ENCODE measurements around the gene CBX6.

CBX6 gene

GRCh38 chr22:38852522-38852921 is 19.5 kb downstream of the CBX6 start:
- no peak overlapping the region for H3K9ac ChIP-seq (ENCODE audit: low read depth, low read length)
- ATAC-seq (ENCODE audit: insufficient read depth, low read depth) = no peak
- TF ChIP-seq CTCF (IDR thresholded peaks at IDR 0.05; ENCODE audit: borderline replicate concordance, extremely low read depth, low read length, poor library complexity, severe bottlenecking) (no peak), EZH2 (IDR thresholded peaks at IDR 0.05; ENCODE audit: borderline replicate concordance, low read depth, low read length, severe bottlenecking) (no peak)
- no peak overlapping the region for H3K27ac ChIP-seq (ENCODE audit: low read length)
- H3K27me3 ChIP-seq (ENCODE audit: insufficient read depth, low read length, poor library complexity) = peaks cover 17% of the 10 kb centered on the region
- no peak overlapping the region for H3K4me3 ChIP-seq (ENCODE audit: low read depth in 1 of 2, low read length in 2 of 2)
- DNase-seq = no peak
- H3K9me3 ChIP-seq (ENCODE audit: insufficient read depth, low read length, severe bottlenecking) = no peaks in the 10 kb centered on the region
- no peaks in the 10 kb centered on the region for H3K36me3 ChIP-seq (ENCODE audit: insufficient read depth, low read length)
- no peaks in the 10 kb centered on the region for H3K79me2 ChIP-seq (ENCODE audit: insufficient read depth, low read length)
- H4K20me1 ChIP-seq (ENCODE audit: insufficient read depth, low read length) = peaks cover 18% of the 10 kb centered on the region
- H3K4me2 ChIP-seq (ENCODE audit: insufficient read depth, low read length) = no peak overlapping the region
- H3K4me1 ChIP-seq (ENCODE audit: insufficient read depth, low read length) = no peaks in the 10 kb centered on the region
- H2AFZ ChIP-seq (ENCODE audit: low read depth, low read length) = no peak overlapping the region

- ATAC-seq (ENCODE audit: insufficient read depth, low read depth) = no peak
- Histone ChIP-seq H3K4me1 (ENCODE audit: insufficient read depth, low read length) (no peaks in the 10 kb centered on the region), H3K4me3 (ENCODE audit: low read depth in 1 of 2, low read length in 2 of 2) (no peak overlapping the region), H3K27ac (ENCODE audit: low read length) (no peak overlapping the region), H4K20me1 (ENCODE audit: insufficient read depth, low read length) (peaks cover 19% of the 10 kb centered on the region), H3K4me2 (ENCODE audit: insufficient read depth, low read length) (no peak overlapping the region), H3K79me2 (ENCODE audit: insufficient read depth, low read length) (no peaks in the 10 kb centered on the region), H2AFZ (ENCODE audit: low read depth, low read length) (no peak overlapping the region), H3K9me3 (ENCODE audit: insufficient read depth, low read length, severe bottlenecking) (no peaks in the 10 kb centered on the region), H3K9ac (ENCODE audit: low read depth, low read length) (no peak overlapping the region), H3K36me3 (ENCODE audit: insufficient read depth, low read length) (no peaks in the 10 kb centered on the region), H3K27me3 (ENCODE audit: insufficient read depth, low read length, poor library complexity) (peaks cover 20% of the 10 kb centered on the region)
- TF ChIP-seq EZH2 (IDR thresholded peaks at IDR 0.05; ENCODE audit: borderline replicate concordance, low read depth, low read length, severe bottlenecking) = no peak
- TF ChIP-seq CTCF (IDR thresholded peaks at IDR 0.05; ENCODE audit: borderline replicate concordance, extremely low read depth, low read length, poor library complexity, severe bottlenecking) = no peak
- DNase-seq = no peak
Measured at GRCh38 chr22:38850941-38851849, 20.8 kb downstream of the CBX6 start.

- H3K9me3 ChIP-seq (ENCODE audit: insufficient read depth, low read length, severe bottlenecking) = no peaks in the 10 kb centered on the region
- H3K27me3 ChIP-seq (ENCODE audit: insufficient read depth, low read length, poor library complexity) = peaks cover 23% of the 10 kb centered on the region
- no peak overlapping the region for H3K27ac ChIP-seq (ENCODE audit: low read length)
- H4K20me1 ChIP-seq (ENCODE audit: insufficient read depth, low read length) = peaks cover 20% of the 10 kb centered on the region
- DNase-seq (no peak), ATAC-seq (ENCODE audit: insufficient read depth, low read depth) (no peak)
- H2AFZ ChIP-seq (ENCODE audit: low read depth, low read length) = no peak overlapping the region
- H3K9ac ChIP-seq (ENCODE audit: low read depth, low read length) = no peak overlapping the region
- H3K4me3 ChIP-seq (ENCODE audit: low read depth in 1 of 2, low read length in 2 of 2) = no peak overlapping the region
- no peaks in the 10 kb centered on the region for H3K4me1 ChIP-seq (ENCODE audit: insufficient read depth, low read length)
- H3K4me2 ChIP-seq (ENCODE audit: insufficient read depth, low read length) = no peak overlapping the region
- no peaks in the 10 kb centered on the region for H3K36me3 ChIP-seq (ENCODE audit: insufficient read depth, low read length)
- TF ChIP-seq EZH2 (IDR thresholded peaks at IDR 0.05; ENCODE audit: borderline replicate concordance, low read depth, low read length, severe bottlenecking) (no peak), CTCF (IDR thresholded peaks at IDR 0.05; ENCODE audit: borderline replicate concordance, extremely low read depth, low read length, poor library complexity, severe bottlenecking) (no peak)
- H3K79me2 ChIP-seq (ENCODE audit: insufficient read depth, low read length) = no peaks in the 10 kb centered on the region
Measured at GRCh38 chr22:38850399-38850798, 21.6 kb downstream of the CBX6 start.
